GM12873 (cell line): ENCODE data around the gene COPZ1.

Experiments
- CTCF ChIP-seq: IDR thresholded peaks from 2 replicates; pipeline ENCODE4 v1.5.1; 2012; ENCODE audit warnings: low read depth, mild to moderate bottlenecking, moderate library complexity, low read length, control low read depth; ENCODE audit not compliant: insufficient read depth; ENCODE audit errors: missing control alignments

COPZ1 gene

GRCh38 chr12:54357506-54358190 lies 32.7 kb downstream of the COPZ1 start:
- no peak for TF ChIP-seq CTCF

GRCh38 chr12:54358191-54358944 lies 33.4 kb downstream of the COPZ1 start:
- no peak for TF ChIP-seq CTCF

- no peak for TF ChIP-seq CTCF
Measured at GRCh38 chr12:54358945-54359761, 34.2 kb downstream of the COPZ1 start.

GRCh38 chr12:54359762-54360351 lies 34.9 kb downstream of the COPZ1 start:
- no peak for TF ChIP-seq CTCF

GRCh38 chr12:54360717-54361456 lies 36.0 kb downstream of the COPZ1 start:
- TF ChIP-seq CTCF, result peak; percentile 90

GRCh38 chr12:54363047-54363446 lies 38.1 kb downstream of the COPZ1 start:
- no peak for TF ChIP-seq CTCF
